RWPE1 (cell line): ENCODE measurements around the gene TBC1D17.

Experiments used
- CTCF ChIA-PET: fragments of 350-600 bp; sonication (Branson Sonifier 250); formaldehyde crosslinking; extraction: SDS; loops from one replicate; lab custom pipeline; 2021; lab: Yijun Ruan, JAX
- POLR2A ChIA-PET: fragments of 400-600 bp; formaldehyde crosslinking; extraction: SDS; loops from one replicate; lab custom pipeline; 2020; ENCODE audit warnings: antibody characterized with exemption; ENCODE audit not compliant: low non-redundant PET; lab: Yijun Ruan, JAX
- DNase-seq: peaks from one replicate; pipeline ENCODE4 v3.0.0; 2012; ENCODE audit warnings: low spot score
- H3K27ac ChIP-seq: fragments of 450-650 bp; 2 replicates; pipeline ENCODE4 v1.5.1; 2017
- CTCF ChIP-seq: fragments of 450-650 bp; conservative IDR thresholded peaks from 2 replicates; pipeline ENCODE4 v1.5.1; 2017; ENCODE audit warnings: low read depth, mild to moderate bottlenecking

The TBC1D17 gene

GRCh38 chr19:49850487-49851342 lies 26.8 kb upstream of the TBC1D17 start, which contains the start of gene PTOV1:
PTOV1 (plus strand) TSS chr19:49851159.
- DNase-seq: peak; percentile 92
- TF ChIP-seq CTCF: no peak
- CTCF ChIA-PET: interaction anchor here (0.5 to 0.6 kb wide), 2 partner anchors 62 to 160 kb away, joined by 3 to 5 read pairs; partner anchors contain the start of gene CPT1C
- H3K27ac ChIP-seq: peak within 1 kb of the TSS; percentile 97
- POLR2A ChIA-PET: interaction anchor here (1.0 to 1.1 kb wide), 2 partner anchors 15 to 19 kb away, joined by 6 to 13 read pairs; no protein-coding TSS in a partner anchor

- POLR2A ChIA-PET: interaction anchor here (1.0 kb wide), 1 partner anchor 14 kb away, joined by 13 read pairs; no protein-coding TSS in a partner anchor
- CTCF ChIA-PET: interaction anchor here (0.8 kb wide), 1 partner anchor 38 kb away, joined by 3 read pairs; no protein-coding TSS in a partner anchor
- no peak for DNase-seq
- H3K27ac ChIP-seq: peak overlapping the region; percentile 97
- no peak for TF ChIP-seq CTCF
These were observed 25.8 kb upstream of the TBC1D17 start for GRCh38 chr19:49851456-49852259.

GRCh38 chr19:49852631-49853126 lies 24.8 kb upstream of the TBC1D17 start:
- CTCF ChIA-PET: no interaction called here
- no peak for TF ChIP-seq CTCF
- POLR2A ChIA-PET: interaction anchor here (0.7 kb wide), 1 partner anchor 11 kb away, joined by 7 read pairs; no protein-coding TSS in a partner anchor
- H3K27ac ChIP-seq: peak overlapping the region; percentile 97
- no peak for DNase-seq

- TF ChIP-seq CTCF: no peak
- POLR2A ChIA-PET: no interaction called here
- DNase-seq: no peak
- H3K27ac ChIP-seq: peak overlapping the region; percentile 71
- CTCF ChIA-PET: no interaction called here
These were observed 23.6 kb upstream of the TBC1D17 start for GRCh38 chr19:49853852-49854377.

- no peak for DNase-seq
- TF ChIP-seq CTCF: no peak
- ChIA-PET CTCF (no interaction called here), POLR2A (no interaction called here)
- H3K27ac ChIP-seq: peak overlapping the region; percentile 71
These were observed 22.9 kb upstream of the TBC1D17 start for GRCh38 chr19:49854378-49855263.
